ENCODE results near the gene AGAP9.
"Not testable (repeated sequence)": the region's sequence is repeated elsewhere in the genome, so short reads cannot be mapped to it uniquely, and the experiment has no call there.

Gene AGAP9

GRCh38 chr10:47457528-47457820 lies 66.0 kb downstream of the AGAP9 start:
- DNase-seq: no peak

- DNase-seq: no peak
Observed at GRCh38 chr10:47456794-47457527, 66.5 kb downstream of the AGAP9 start.

- no peak for DNase-seq
Observed at GRCh38 chr10:47456079-47456785, 67.2 kb downstream of the AGAP9 start.

- DNase-seq: not testable (repeated sequence)
Observed at GRCh38 chr10:47455350-47456078, 67.9 kb downstream of the AGAP9 start.

- no peak for DNase-seq
Observed at GRCh38 chr10:47454780-47455058, 68.7 kb downstream of the AGAP9 start.

- DNase-seq: no peak
Observed at GRCh38 chr10:47454008-47454779, 69.2 kb downstream of the AGAP9 start.

GRCh38 chr10:47453141-47454007 lies 70.1 kb downstream of the AGAP9 start:
- DNase-seq: no peak

- DNase-seq: no peak
Observed at GRCh38 chr10:47452495-47453140, 70.8 kb downstream of the AGAP9 start.

GRCh38 chr10:47451998-47452494 lies 71.4 kb downstream of the AGAP9 start:
- DNase-seq: no peak

Data from hypothalamus (tissue), 51 donors.